Heart left ventricle (tissue), 16 donors: ENCODE results near the gene FNTB. TPM values are rescaled to one million over a fixed set of nuclear protein-coding genes. Genes with fewer than 3 reads are reported as not detected.
A peak's percentile ranks its signal among the peaks of the same experiment; 100 is the strongest.

Experiments
- ATAC-seq, 4 donors: fragments of 200-7000 bp; cut with Tn5 transposase; one replicate each; pipeline ENCODE4 v1.9.1; 2020 to 2022; ENCODE audit warnings: moderate library complexity in 4 of 4, mild to moderate bottlenecking in 3 of 4, moderate number of reproducible peaks in 1 of 4
- DNase-seq, 5 donors: peaks; one replicate each; pipeline ENCODE4 v3.0.0-alpha.2; 2020
- H3K27ac ChIP-seq, 12 donors: fragments of 200-600 bp; sonication (generic) in 4 of 12; one replicate each; pipeline versions ENCODE4 v1.5.0 to v1.8.0; 2016 to 2022; ENCODE audit warnings: mild to moderate bottlenecking in 2 of 12
- H3K27me3 ChIP-seq, 9 donors: fragments of 200-600 bp; sonication (generic) in 2 of 9; one replicate each; pipeline versions ENCODE4 v1.5.1 to v1.8.0; 2016 to 2022; ENCODE audit warnings: mild to moderate bottlenecking in 3 of 9
- H3K36me3 ChIP-seq, 9 donors: fragments of 200-600 bp; sonication (generic) in 2 of 9; one replicate each; pipeline versions ENCODE4 v1.5.0 to v1.8.0; 2018 to 2022; ENCODE audit warnings: mild to moderate bottlenecking in 2 of 9
- H3K4me1 ChIP-seq, 12 donors: fragments of 200-600 bp; sonication (generic) in 4 of 12; one replicate each; pipeline versions ENCODE4 v1.5.0 to v1.8.0; 2016 to 2022; ENCODE audit warnings: mild to moderate bottlenecking in 3 of 12
- H3K4me3 ChIP-seq, 12 donors: fragments of 200-600 bp; sonication (generic) in 4 of 12; one replicate each; pipeline versions ENCODE4 v1.5.0 to v1.8.0; 2017 to 2022; ENCODE audit warnings: mild to moderate bottlenecking in 9 of 12, moderate library complexity in 4 of 12
- H3K9me3 ChIP-seq, 12 donors: fragments of 200-600 bp; sonication (generic) in 4 of 12; one replicate each; pipeline versions ENCODE4 v1.5.0 to v1.8.0; 2016 to 2022; ENCODE audit warnings: mild to moderate bottlenecking in 1 of 12
- CTCF ChIP-seq, 12 donors: fragments of 200-600 bp; sonication (generic) in 4 of 12; IDR thresholded peaks; one replicate each; pipeline versions ENCODE4 v1.5.0 to v1.8.0; 2018 to 2022; ENCODE audit warnings: antibody characterized with exemption in 12 of 12, mild to moderate bottlenecking in 5 of 12
- POLR2A ChIP-seq, 2 donors: fragments of 450-650 bp; IDR thresholded peaks; one replicate each; pipeline ENCODE4 v1.6.1; 2017; ENCODE audit warnings: antibody characterized with exemption in 2 of 2, mild to moderate bottlenecking in 2 of 2, moderate library complexity in 2 of 2
- WGBS, 4 donors: extraction: QIAGEN DNeasy Blood & Tissue Kit in 2 of 4; methylation state at CpG; one replicate each; pipeline versions ENCODE4 v1.1.5 to v1.1.7; 2013 to 2018; 5-methylcytosine and 5-hydroxymethylcytosine counted together
- intact Hi-C, 10 donors: fragments of 100-400 bp; cut with DNase I; formaldehyde crosslinking; loops; one replicate each; pipeline versions ENCODE4 v1.11.1 to v1.14.2; 2022
- polyA plus RNA-seq, 2 donors: library from polyadenylated mRNA; stranded (reverse); fragments of 200-250 nt; gene quantifications; one replicate each; pipeline ENCODE4 v1.2.3, GENCODE V29; 2013
- total RNA-seq, 9 donors: library from RNA; depleted of rRNA in 2 of 9; stranded (reverse); fragments of >200 nt in 2 of 9; fragmentation: NEBNext Ultra II Directional in 3 of 9; extraction: Animal tissue kit (Norgen Biotek cat#: 25700) in 3 of 9; gene quantifications; one replicate each; pipeline versions ENCODE4 v1.1.0 to v1.2.4, GENCODE V29; 2016 to 2023
- donor health status: ischemic (EF 13 %, LVEDD 7.1; RV severe dilation, severe dysfunction).
- donor health status: healthy with polysubstance abuse.
- donor health status: DM: no; HTN: yes; CAD: no.
- donor health status: DM: no; HTN: no; CAD: no.
- donor health status: ischemic (EF 25% LVEDD 6.9; RV normal size, moderate dysfunction).
- donor health status: ischemic (EF 25% LVEDD 5.7; RV mildly dilated, moderate dysfunction).
- donor health status: healthy.
- donor health status: DM: yes; HTN: yes; CAD: no.
- donor health status: ischemic (EF 35%, LVEDD 5.7; RV mildly dilated, moderate dysfunction).
- donor health status: nonischemic (EF 11% LVEDD 7.7; RV severe dilation, severe dysfunction).
- donor health status: DM: yes; HTN: yes; CAD: no.
- donor health status: PGD.
- donor health status: ischemic (EF 29% LVEDD 5.4; RV normal size, mild dysfunction).
- donor health status: nonischemic (EF 23%, LVEDD 6.1; RV moderate dilation, normal function).

The FNTB gene
- total and polyA plus RNA-seq, 11 donors, result 10.5 to 22.5 (median 16.7) TPM

- H3K27ac ChIP-seq, result peak overlapping the region in 3 of 12 donors; percentile 32 to 64 (median 39)
- no peak for ATAC-seq
Measured at GRCh38 chr14:65001723-65002122, 15.0 kb downstream of the FNTB start.

DNA sequence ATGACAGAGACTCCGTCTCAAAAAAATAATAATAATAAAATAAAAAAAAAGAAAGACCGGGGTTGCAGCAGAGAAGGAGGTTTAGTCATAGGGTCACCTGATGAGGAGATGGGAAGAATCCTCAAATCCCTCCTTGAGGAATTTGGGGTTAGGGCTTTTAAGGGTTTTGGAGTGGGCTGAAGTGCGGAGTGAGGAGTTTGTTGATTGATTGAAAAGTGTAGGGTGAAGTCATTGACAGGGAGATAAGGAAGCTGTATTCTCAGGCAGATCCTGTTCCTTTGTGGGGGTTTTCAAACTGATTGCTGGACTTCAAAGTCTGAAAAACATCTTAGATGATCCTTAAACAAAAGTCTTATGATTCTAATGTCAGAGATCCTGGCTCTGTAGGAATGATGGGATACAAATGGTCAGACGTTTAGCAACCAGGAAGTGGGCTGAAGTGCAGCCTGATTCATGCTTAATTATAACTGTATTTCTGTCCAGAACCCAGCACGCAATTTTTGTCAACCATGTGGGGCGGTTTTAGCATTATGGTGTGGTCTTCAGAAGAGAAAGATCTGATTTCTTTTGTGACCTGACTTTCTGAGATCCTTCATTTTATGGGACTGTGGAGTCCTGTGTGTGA is 16.0 kb downstream of the FNTB start:
- Histone ChIP-seq H3K9me3 (no peaks in the 10 kb centered on the region), H3K27ac (no peak overlapping the region), H3K27me3 (no peaks in the 10 kb centered on the region), H3K36me3 (peaks cover 0 to 23% (median 4%) of the 10 kb centered on the region in 9 donors), H3K4me3 (no peak overlapping the region), H3K4me1 (peaks cover 0 to 26% (median 1%) of the 10 kb centered on the region in 12 donors)
- intact Hi-C loops, result no loop called here
- no peak for ATAC-seq
- no peak for DNase-seq
- TF ChIP-seq POLR2A (IDR thresholded peaks at IDR 0.05) (no peak), CTCF (IDR thresholded peaks at IDR 0.05) (no peak)
- 73 to 79% (median 75%) methylated on average over 6 of the region's 6 CpGs for WGBS, 4 donors

More at GRCh38 chr14:65001723-65002122, 15.0 kb downstream of the FNTB start:
- H3K4me3 ChIP-seq, result no peak overlapping the region
- H3K27me3 ChIP-seq, result no peaks in the 10 kb centered on the region
- H3K4me1 ChIP-seq, result peaks cover 0 to 26% (median 1%) of the 10 kb centered on the region in 12 donors
- TF ChIP-seq POLR2A (IDR thresholded peaks at IDR 0.05), result no peak
- H3K9me3 ChIP-seq, result no peaks in the 10 kb centered on the region
- intact Hi-C loops, result no loop called here
- H3K36me3 ChIP-seq, result peaks cover 0 to 22% (median 4%) of the 10 kb centered on the region in 9 donors
- DNase-seq, result no peak
- WGBS, 4 donors, result 92 to 97% (median 94%) methylated on average over 6 of the region's 6 CpGs

DNA sequence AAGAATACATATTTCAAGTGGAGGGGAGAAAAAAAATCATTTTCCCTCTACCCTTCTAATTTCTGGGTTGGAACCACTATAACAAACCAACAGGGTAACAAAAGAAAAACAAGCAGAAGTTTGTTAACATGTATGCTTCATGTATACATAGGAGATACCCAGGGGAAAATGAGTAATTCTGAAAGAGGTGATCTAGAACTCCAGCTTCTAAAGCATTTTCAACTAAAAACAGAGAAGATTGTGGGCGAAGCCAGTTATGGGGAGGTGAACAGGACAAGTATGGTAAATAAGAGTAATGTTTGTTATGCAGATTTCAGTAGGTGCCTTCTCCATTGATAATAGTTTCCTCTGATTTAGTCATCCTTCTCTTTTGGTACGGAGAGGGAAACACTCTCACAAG is 16.7 kb downstream of the FNTB start:
- Histone ChIP-seq H3K4me3 (no peak overlapping the region), H3K36me3 (peaks cover 0 to 23% (median 5%) of the 10 kb centered on the region in 9 donors), H3K9me3 (no peaks in the 10 kb centered on the region), H3K27ac (no peak overlapping the region), H3K4me1 (peaks cover 0 to 23% (median 1%) of the 10 kb centered on the region in 12 donors), H3K27me3 (no peaks in the 10 kb centered on the region)
- DNase-seq, result no peak
- no peak for TF ChIP-seq CTCF (IDR thresholded peaks at IDR 0.05)
- TF ChIP-seq POLR2A (IDR thresholded peaks at IDR 0.05), result no peak
- no peak for ATAC-seq
- 87 to 95% (median 95%) methylated on average over 2 of the region's 2 CpGs for WGBS, 4 donors
- intact Hi-C loops, result no loop called here

GRCh38 chr14:65006261-65006721 is 19.6 kb downstream of the FNTB start:
- H3K4me3 ChIP-seq, result no peak overlapping the region
- H3K36me3 ChIP-seq, result peaks cover 0 to 36% (median 10%) of the 10 kb centered on the region in 9 donors
- no peaks in the 10 kb centered on the region for H3K27me3 ChIP-seq
- intact Hi-C loops, result no loop called here
- peaks cover 0 to 10% (median under 1%) of the 10 kb centered on the region in 12 donors for H3K4me1 ChIP-seq
- H3K27ac ChIP-seq, result no peak overlapping the region
- ATAC-seq (no peak), DNase-seq (no peak)
- no peaks in the 10 kb centered on the region for H3K9me3 ChIP-seq
- TF ChIP-seq CTCF (IDR thresholded peaks at IDR 0.05) (no peak), POLR2A (IDR thresholded peaks at IDR 0.05) (no peak)
- WGBS, 4 donors, result 90 to 95% (median 91%) methylated on average over 6 of the region's 6 CpGs
